Stimulated activated CD4-positive, alpha-beta T cell treated with anti-CD3 and anti-CD28 coated beads, Interleukin-12 subunit alpha, Interleukin-12 subunit beta, amount 100 ng/mL, for 4 hours (primary cell): ENCODE measurements around the gene ARHGAP15.

ENCODE experiments used
- DNase-seq: peaks from one replicate; pipeline ENCODE4 v3.0.0-alpha.2; 2020

ARHGAP15 gene

GRCh38 chr2:143466391-143466790 is 337.2 kb downstream of the ARHGAP15 start:
- DNase-seq = no peak

- no peak for DNase-seq
Measured at GRCh38 chr2:143467011-143467410, 337.8 kb downstream of the ARHGAP15 start.

GRCh38 chr2:143468341-143468888 is 339.2 kb downstream of the ARHGAP15 start:
- no peak for DNase-seq

GRCh38 chr2:143469323-143469722 is 340.1 kb downstream of the ARHGAP15 start:
- no peak for DNase-seq

- DNase-seq = no peak
Measured at GRCh38 chr2:143471550-143471949, 342.3 kb downstream of the ARHGAP15 start.

- no peak for DNase-seq
Measured at GRCh38 chr2:143473216-143473615, 344.0 kb downstream of the ARHGAP15 start.

- no peak for DNase-seq
Measured at GRCh38 chr2:143473820-143474219, 344.6 kb downstream of the ARHGAP15 start.

- DNase-seq = no peak
Measured at GRCh38 chr2:143474586-143474985, 345.4 kb downstream of the ARHGAP15 start.

GRCh38 chr2:143475041-143475776 is 346.0 kb downstream of the ARHGAP15 start:
- no peak for DNase-seq

GRCh38 chr2:143476336-143477087 is 347.3 kb downstream of the ARHGAP15 start:
- DNase-seq = no peak

GRCh38 chr2:143477714-143478443 is 348.7 kb downstream of the ARHGAP15 start:
- no peak for DNase-seq

GRCh38 chr2:143480086-143480485 is 350.9 kb downstream of the ARHGAP15 start:
- DNase-seq = no peak

- DNase-seq = no peak
Measured at GRCh38 chr2:143480601-143481236, 351.5 kb downstream of the ARHGAP15 start.

- DNase-seq = no peak
Measured at GRCh38 chr2:143481237-143481623, 352.0 kb downstream of the ARHGAP15 start.

- DNase-seq = no peak
Measured at GRCh38 chr2:143481733-143482132, 352.5 kb downstream of the ARHGAP15 start.

- no peak for DNase-seq
Measured at GRCh38 chr2:143482316-143482715, 353.1 kb downstream of the ARHGAP15 start.

- DNase-seq = no peak
Measured at GRCh38 chr2:143482771-143483170, 353.6 kb downstream of the ARHGAP15 start.

GRCh38 chr2:143486976-143487375 is 357.8 kb downstream of the ARHGAP15 start:
- DNase-seq = no peak

- DNase-seq = no peak
Measured at GRCh38 chr2:143489145-143489544, 359.9 kb downstream of the ARHGAP15 start.

GRCh38 chr2:143491131-143491530 is 361.9 kb downstream of the ARHGAP15 start:
- DNase-seq = no peak

GRCh38 chr2:143493339-143493738 is 364.1 kb downstream of the ARHGAP15 start:
- no peak for DNase-seq

GRCh38 chr2:143497726-143498125 is 368.5 kb downstream of the ARHGAP15 start:
- DNase-seq = no peak

- no peak for DNase-seq
Measured at GRCh38 chr2:143498496-143498895, 369.3 kb downstream of the ARHGAP15 start.
